Gastrocnemius medialis (tissue), 4 donors: ENCODE measurements around the gene GHSR.

Experiments used
- CTCF ChIP-seq, 5 experiments: fragments of 450-650 bp in 3 of 5; fragments of 200-600 bp in 2 of 5; sonication (generic) in 2 of 5; IDR thresholded peaks in 4 of 5; conservative IDR thresholded peaks in 1 of 5; 1 replicate in 4 of 5; 2 replicates in 1 of 5; pipeline ENCODE4 v1.5.1; 2016 to 2019; ENCODE audit warnings: antibody characterized with exemption in 5 of 5, mild to moderate bottlenecking in 3 of 5, moderate library complexity in 3 of 5
- POLR2A ChIP-seq, 2 donors: fragments of 450-650 bp; IDR thresholded peaks; one replicate each; pipeline ENCODE4 v1.6.1; 2017; ENCODE audit warnings: antibody characterized with exemption in 2 of 2, mild to moderate bottlenecking in 2 of 2, moderate library complexity in 2 of 2

- TF ChIP-seq POLR2A (IDR thresholded peaks at IDR 0.05) (no peak), CTCF (IDR thresholded peaks at IDR 0.05 in 4 of 5, conservative IDR thresholded peaks at IDR 0.05 in 1 of 5) (no peak)
These were observed 10.1 kb downstream of the GHSR start for GRCh38 chr3:172438186-172438585.
